Neural cell (in vitro differentiated cells): Measurements from ENCODE around the gene COL28A1. TPM values are rescaled to one million over a fixed set of nuclear protein-coding genes. Genes with fewer than 3 reads are reported as not detected.

ENCODE experiments used
- H2AFZ ChIP-seq: fragments of 200-600, 300-800 bp; sonication (generic), shearing (Covaris generic); 2 replicates; pipeline ENCODE4 v1.6.0; 2014; ENCODE audit warnings: low read depth, mild to moderate bottlenecking, antibody characterized with exemption, low read length, moderate library complexity
- H3F3A ChIP-seq: fragments of 200-600 bp; shearing (Covaris generic); 2 replicates; pipeline ENCODE4 v1.6.1; 2016; ENCODE audit warnings: mild to moderate bottlenecking, moderate library complexity, mixed read lengths, antibody characterized with exemption, low read length; ENCODE audit not compliant: insufficient read depth, poor library complexity, severe bottlenecking
- H3K27ac ChIP-seq: fragments of 200-600, 300-800 bp; sonication (generic), shearing (Covaris generic); 2 replicates; pipeline ENCODE4 v1.5.1; 2014; ENCODE audit warnings: mild to moderate bottlenecking, low read length, moderate library complexity
- H3K27me3 ChIP-seq: fragments of 300-800, 200-600 bp; sonication (generic), shearing (Covaris generic); 2 replicates; pipeline ENCODE4 v1.6.0; 2014; ENCODE audit warnings: mild to moderate bottlenecking, low read depth, low read length, moderate library complexity; ENCODE audit not compliant: insufficient read depth
- H3K36me3 ChIP-seq: fragments of 300-800, 200-600 bp; sonication (generic), shearing (Covaris generic); 2 replicates; pipeline ENCODE4 v1.5.1; 2014; ENCODE audit warnings: mild to moderate bottlenecking, antibody characterized with exemption, low read length, moderate library complexity; ENCODE audit not compliant: insufficient read depth
- H3K4me2 ChIP-seq: fragments of 300-800, 200-600 bp; sonication (generic), shearing (Covaris generic); 2 replicates; pipeline ENCODE4 v1.6.0; 2014; ENCODE audit warnings: mild to moderate bottlenecking, low read length
- H3K4me3 ChIP-seq: fragments of 300-800, 200-600 bp; sonication (generic), shearing (Covaris generic); 2 replicates; pipeline ENCODE4 v1.5.1; 2014; ENCODE audit warnings: mild to moderate bottlenecking, low read length, moderate library complexity
- H3K79me2 ChIP-seq: fragments of 200-600 bp; shearing (Covaris generic); replicated peaks from 2 replicates; pipeline ENCODE4 v1.6.0; 2014; ENCODE audit warnings: mild to moderate bottlenecking, low read length, moderate library complexity; ENCODE audit not compliant: insufficient read depth
- H3K9ac ChIP-seq: fragments of 300-800, 200-600 bp; sonication (generic), shearing (Covaris generic); 2 replicates; pipeline ENCODE4 v1.6.1; 2016; ENCODE audit warnings: mild to moderate bottlenecking, low read length, mixed read lengths
- H3K9me2 ChIP-seq: fragments of 200-600 bp; shearing (Covaris generic); 2 replicates; pipeline ENCODE4 v1.6.1; 2016; ENCODE audit warnings: mild to moderate bottlenecking, low read length, mixed read lengths; ENCODE audit not compliant: insufficient read depth
- H3K9me3 ChIP-seq: fragments of 200-600, 300-800 bp; sonication (generic), shearing (Covaris generic); 2 replicates; pipeline ENCODE4 v1.6.1; 2016; ENCODE audit warnings: mild to moderate bottlenecking, mixed run types, low read length, moderate library complexity, mixed read lengths
- H4K20me1 ChIP-seq: fragments of 200-600 bp; shearing (Covaris generic); 2 replicates; pipeline ENCODE4 v1.6.1; 2016; ENCODE audit warnings: mild to moderate bottlenecking, mixed run types; ENCODE audit not compliant: insufficient read depth
- EP300 ChIP-seq: fragments of 450-650 bp; conservative IDR thresholded peaks from 2 replicates; pipeline ENCODE4 v1.6.1; 2014; ENCODE audit warnings: antibody characterized with exemption, mild to moderate bottlenecking, moderate library complexity; ENCODE audit not compliant: poor library complexity, severe bottlenecking
- EZH2 ChIP-seq: fragments of 200-600, 300-800 bp; shearing (Covaris generic), sonication (generic); IDR thresholded peaks from 2 replicates; pipeline ENCODE4 v1.6.1; 2014; ENCODE audit warnings: antibody characterized with exemption, low read length, borderline replicate concordance, mild to moderate bottlenecking; ENCODE audit not compliant: insufficient read depth, poor library complexity, severe bottlenecking
- MXI1 ChIP-seq: fragments of 450-650 bp; conservative IDR thresholded peaks from 2 replicates; pipeline ENCODE4 v1.6.1; 2014; ENCODE audit warnings: antibody characterized with exemption, mild to moderate bottlenecking; ENCODE audit not compliant: poor library complexity, severe bottlenecking
- POLR2AphosphoS5 ChIP-seq: IDR thresholded peaks from 2 replicates; pipeline ENCODE4 v1.6.1; 2012
- RAD21 ChIP-seq: fragments of 450-650 bp; conservative IDR thresholded peaks from 2 replicates; pipeline ENCODE4 v1.6.1; 2014; ENCODE audit warnings: antibody characterized with exemption, mild to moderate bottlenecking, moderate library complexity
- REST ChIP-seq: IDR thresholded peaks from 2 replicates; pipeline ENCODE4 v1.6.1; 2012; ENCODE audit warnings: borderline replicate concordance
- SMC3 ChIP-seq: fragments of 450-650 bp; conservative IDR thresholded peaks from 2 replicates; pipeline ENCODE4 v1.6.1; 2014; ENCODE audit warnings: antibody characterized with exemption, mild to moderate bottlenecking, moderate library complexity; ENCODE audit not compliant: poor library complexity
- TAF1 ChIP-seq: IDR thresholded peaks from 2 replicates; pipeline ENCODE4 v1.6.1; 2012; ENCODE audit warnings: low read depth
- polyA plus RNA-seq: library from polyadenylated mRNA; depleted of rRNA; stranded (reverse); fragments of >200 nt; gene quantifications from 2 replicates; pipeline ENCODE4 v1.2.3, GENCODE V29; 2014
- TF ChIP-seq, protein P1 (sequence below): fragments of 450-650 bp; IDR thresholded peaks from 2 replicates; pipeline ENCODE4 v1.5.1; 2014; ENCODE audit warnings: antibody characterized with exemption, mild to moderate bottlenecking, moderate library complexity; ENCODE audit not compliant: poor library complexity, severe bottlenecking

Gene COL28A1
- polyA plus RNA-seq, 1 donor from 2014 or later, result 1.0 TPM

GRCh38 chr7:7369134-7369533 is 166.5 kb downstream of the COL28A1 start:
- Histone ChIP-seq H3K9ac (no peak overlapping the region), H3K4me3 (no peak overlapping the region), H2AFZ (no peak overlapping the region), H3K36me3 (no peaks in the 10 kb centered on the region), H3K9me3 (no peaks in the 10 kb centered on the region), H3K27me3 (no peaks in the 10 kb centered on the region), H3K9me2 (no peaks in the 10 kb centered on the region), H4K20me1 (no peaks in the 10 kb centered on the region), H3K27ac (no peak overlapping the region), H3K79me2 (no peaks in the 10 kb centered on the region), H3F3A (no peaks in the 10 kb centered on the region), H3K4me2 (no peak overlapping the region)
- TF ChIP-seq TAF1, result no peak
- TF ChIP-seq EZH2, result no peak
- no peak for TF ChIP-seq EP300
- TF ChIP-seq SMC3, result no peak
- no peak for TF ChIP-seq MXI1
- TF ChIP-seq RAD21, result no peak
- TF ChIP-seq, protein P1, sequence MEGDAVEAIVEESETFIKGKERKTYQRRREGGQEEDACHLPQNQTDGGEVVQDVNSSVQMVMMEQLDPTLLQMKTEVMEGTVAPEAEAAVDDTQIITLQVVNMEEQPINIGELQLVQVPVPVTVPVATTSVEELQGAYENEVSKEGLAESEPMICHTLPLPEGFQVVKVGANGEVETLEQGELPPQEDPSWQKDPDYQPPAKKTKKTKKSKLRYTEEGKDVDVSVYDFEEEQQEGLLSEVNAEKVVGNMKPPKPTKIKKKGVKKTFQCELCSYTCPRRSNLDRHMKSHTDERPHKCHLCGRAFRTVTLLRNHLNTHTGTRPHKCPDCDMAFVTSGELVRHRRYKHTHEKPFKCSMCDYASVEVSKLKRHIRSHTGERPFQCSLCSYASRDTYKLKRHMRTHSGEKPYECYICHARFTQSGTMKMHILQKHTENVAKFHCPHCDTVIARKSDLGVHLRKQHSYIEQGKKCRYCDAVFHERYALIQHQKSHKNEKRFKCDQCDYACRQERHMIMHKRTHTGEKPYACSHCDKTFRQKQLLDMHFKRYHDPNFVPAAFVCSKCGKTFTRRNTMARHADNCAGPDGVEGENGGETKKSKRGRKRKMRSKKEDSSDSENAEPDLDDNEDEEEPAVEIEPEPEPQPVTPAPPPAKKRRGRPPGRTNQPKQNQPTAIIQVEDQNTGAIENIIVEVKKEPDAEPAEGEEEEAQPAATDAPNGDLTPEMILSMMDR, result no peak
- no peak for TF ChIP-seq POLR2AphosphoS5
- TF ChIP-seq REST, result no peak

- no peak overlapping the region for H3K9ac ChIP-seq
- H3K4me3 ChIP-seq, result no peak overlapping the region
- no peaks in the 10 kb centered on the region for H4K20me1 ChIP-seq
- H3K79me2 ChIP-seq, result no peaks in the 10 kb centered on the region
- H3F3A ChIP-seq, result no peaks in the 10 kb centered on the region
- no peaks in the 10 kb centered on the region for H3K27me3 ChIP-seq
- TF ChIP-seq, protein P1, result no peak
- no peak for TF ChIP-seq REST
- TF ChIP-seq EP300, result no peak
- H3K9me2 ChIP-seq, result no peaks in the 10 kb centered on the region
- no peaks in the 10 kb centered on the region for H3K36me3 ChIP-seq
- no peak overlapping the region for H3K4me2 ChIP-seq
- no peaks in the 10 kb centered on the region for H3K9me3 ChIP-seq
- H2AFZ ChIP-seq, result no peak overlapping the region
- H3K27ac ChIP-seq, result no peak overlapping the region
Measured at GRCh38 chr7:7354674-7355073, 181.0 kb downstream of the COL28A1 start.
